HEK293T (cell line): ENCODE results near the gene PKD2L2.

Experiments
- ARNT ChIP-seq: fragments of 450-650 bp; IDR thresholded peaks from 2 replicates; pipeline ENCODE4 v1.6.1; 2017; ENCODE audit warnings: mild to moderate bottlenecking
- BHLHE40 ChIP-seq: fragments of 450-650 bp; IDR thresholded peaks from 2 replicates; pipeline ENCODE4 v1.6.1; 2016; ENCODE audit warnings: mild to moderate bottlenecking, moderate library complexity, borderline replicate concordance
- FOXA1 ChIP-seq: fragments of 450-650 bp; IDR thresholded peaks from 2 replicates; pipeline ENCODE4 v1.6.1; 2016; ENCODE audit warnings: mild to moderate bottlenecking
- SP1 ChIP-seq: fragments of 450-650 bp; IDR thresholded peaks from 2 replicates; pipeline ENCODE4 v1.6.1; 2017

GRCh38 chr5:137937994-137938750 is 48.9 kb downstream of the PKD2L2 start:
- TF ChIP-seq SP1 (no peak), ARNT (no peak), BHLHE40 (no peak), FOXA1 (no peak)
